Urinary bladder (tissue), 4 donors: Measurements from ENCODE around the gene TMX2. TPM values are rescaled to one million over a fixed set of nuclear protein-coding genes. Genes with fewer than 3 reads are reported as not detected.
"Not testable (repeated sequence)": the region's sequence is repeated elsewhere in the genome, so short reads cannot be mapped to it uniquely, and the experiment has no call there.

Source experiments
- DNase-seq: peaks from one replicate; pipeline ENCODE4 v3.0.0-alpha.2; 2015; ENCODE audit errors: extremely low spot score
- H3K27ac ChIP-seq: one replicate; pipeline ENCODE4 v1.5.1; 2013; ENCODE audit warnings: low read depth, mild to moderate bottlenecking, moderate library complexity
- H3K36me3 ChIP-seq: one replicate; pipeline ENCODE4 v1.6.1; 2013; ENCODE audit warnings: mild to moderate bottlenecking, moderate library complexity; ENCODE audit not compliant: insufficient read depth
- H3K4me1 ChIP-seq: one replicate; pipeline ENCODE4 v1.6.1; 2013; ENCODE audit warnings: mild to moderate bottlenecking, moderate library complexity; ENCODE audit not compliant: insufficient read depth
- H3K4me3 ChIP-seq: one replicate; pipeline ENCODE4 v1.5.1; 2013; ENCODE audit warnings: low read depth, low read length
- WGBS: extraction: QIAGEN DNeasy Blood & Tissue Kit; methylation state at CpG from one replicate; pipeline ENCODE4 v1.1.7; 2013; 5-methylcytosine and 5-hydroxymethylcytosine counted together
- polyA plus RNA-seq: library from polyadenylated mRNA; stranded (reverse); fragments of 200-250 nt; gene quantifications from one replicate; pipeline ENCODE4 v1.2.3, GENCODE V29; 2013
- total RNA-seq: library from RNA; depleted of rRNA; stranded (reverse); fragments of >200 nt; gene quantifications from one replicate; pipeline ENCODE4 v1.2.3, GENCODE V29; 2014
- donor health status: healthy with polysubstance abuse.
- donor health status: healthy.

Gene TMX2, protein sequence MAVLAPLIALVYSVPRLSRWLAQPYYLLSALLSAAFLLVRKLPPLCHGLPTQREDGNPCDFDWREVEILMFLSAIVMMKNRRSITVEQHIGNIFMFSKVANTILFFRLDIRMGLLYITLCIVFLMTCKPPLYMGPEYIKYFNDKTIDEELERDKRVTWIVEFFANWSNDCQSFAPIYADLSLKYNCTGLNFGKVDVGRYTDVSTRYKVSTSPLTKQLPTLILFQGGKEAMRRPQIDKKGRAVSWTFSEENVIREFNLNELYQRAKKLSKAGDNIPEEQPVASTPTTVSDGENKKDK
- total RNA-seq (52.0 TPM), polyA plus RNA-seq (68.9 TPM)

DNA sequence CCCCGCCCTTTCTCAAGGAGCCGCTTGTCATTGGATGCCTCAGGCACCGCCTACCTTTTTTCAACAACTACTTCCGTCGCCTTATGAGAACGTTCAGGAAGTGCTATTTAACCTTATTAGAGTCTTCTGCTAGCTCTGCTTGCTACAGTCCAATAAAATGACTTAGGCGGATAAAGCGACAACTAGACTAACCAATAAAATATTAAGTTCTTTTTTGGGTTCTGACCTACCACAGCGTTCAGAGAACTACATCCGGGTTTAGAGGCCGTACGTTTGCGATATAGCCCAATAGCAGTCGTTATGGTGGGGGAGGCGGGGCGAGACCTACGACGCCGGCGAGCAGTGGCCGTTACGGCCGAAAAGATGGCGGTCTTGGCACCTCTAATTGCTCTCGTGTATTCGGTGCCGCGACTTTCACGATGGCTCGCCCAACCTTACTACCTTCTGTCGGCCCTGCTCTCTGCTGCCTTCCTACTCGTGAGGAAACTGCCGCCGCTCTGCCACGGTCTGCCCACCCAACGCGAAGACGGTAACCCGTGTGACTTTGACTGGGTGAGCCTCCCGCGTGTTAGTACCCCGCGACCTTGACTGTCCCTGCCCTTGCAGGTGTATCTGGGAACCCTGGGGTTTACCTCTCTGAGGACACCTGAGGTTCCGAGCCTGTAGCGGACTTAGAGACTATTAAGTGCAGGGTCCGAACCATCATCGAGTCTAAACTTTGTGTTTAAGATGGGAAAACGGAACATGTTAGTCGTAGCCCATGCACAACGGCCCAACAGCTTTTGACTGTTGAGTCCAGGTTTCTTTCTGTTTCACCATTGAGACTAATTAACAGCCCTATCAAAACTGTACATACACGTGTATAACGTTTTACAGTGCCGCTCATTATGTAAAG lies at the start of gene TMX2:
TSS of gene TMX2 (plus strand) at position 338 of the 895 bp plus-strand sequence. CDS start at position 364, 26 bp downstream.
- WGBS, result under 1% methylated on average over 53 of the region's 53 CpGs
- Histone ChIP-seq H3K27ac (peak within 1 kb of the TSS; percentile 76), H3K36me3 (no peaks in the 10 kb centered on the region), H3K4me3 (peak within 1 kb of the TSS; percentile 89), H3K4me1 (no peaks in the 10 kb centered on the region)
- peak; percentile 98 for DNase-seq

DNA sequence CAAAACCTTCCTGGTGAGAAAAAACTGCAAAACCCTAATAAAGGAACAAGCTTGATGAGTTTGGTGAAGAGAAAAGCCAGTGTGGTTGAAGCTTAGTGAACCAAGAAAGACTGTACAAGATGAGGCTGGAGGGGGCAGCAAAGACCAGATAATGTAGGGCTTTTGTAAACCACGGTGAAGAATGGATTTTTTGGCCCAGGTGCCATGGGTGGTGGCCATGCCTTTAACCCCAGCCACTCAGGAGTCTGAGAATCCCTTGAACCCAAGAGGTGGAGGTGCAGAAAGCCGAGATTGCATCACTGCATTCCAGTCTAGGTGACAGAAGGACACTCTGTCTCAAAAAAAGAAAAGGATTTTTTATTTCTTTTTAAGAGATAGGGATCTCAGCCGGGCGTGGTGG lies 49.5 kb upstream of the TMX2 start:
- Histone ChIP-seq H3K27ac (no peak overlapping the region), H3K4me3 (no peak overlapping the region), H3K36me3 (peaks cover 8% of the 10 kb centered on the region), H3K4me1 (no peaks in the 10 kb centered on the region)
- WGBS, result 64% methylated on average over 4 of the region's 4 CpGs
- DNase-seq, result no peak

DNA sequence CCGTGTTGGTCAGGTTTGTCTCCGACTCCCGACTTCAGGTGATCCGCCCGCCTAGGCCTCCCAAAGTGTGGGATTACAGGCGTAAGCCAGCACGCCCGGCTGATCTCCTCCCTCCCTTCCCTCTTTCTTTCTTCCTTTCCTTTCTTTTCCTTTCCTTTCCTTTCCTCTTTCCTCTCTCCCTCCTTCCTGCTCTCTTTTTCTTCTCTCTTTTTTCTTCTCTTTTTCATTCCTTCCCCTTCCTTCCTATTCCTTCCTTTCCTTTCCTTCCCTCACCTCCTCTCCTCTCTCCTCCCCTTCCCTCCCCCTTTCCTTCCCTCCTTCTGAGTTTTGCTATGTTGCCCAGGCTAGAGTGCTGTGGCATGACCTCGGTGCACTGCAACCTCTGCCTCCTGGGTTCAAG lies 48.4 kb upstream of the TMX2 start:
- Histone ChIP-seq H3K27ac (no peak overlapping the region), H3K36me3 (peaks cover 8% of the 10 kb centered on the region), H3K4me1 (no peaks in the 10 kb centered on the region), H3K4me3 (no peak overlapping the region)
- 85% methylated on average over 9 of the region's 9 CpGs for WGBS
- no peak for DNase-seq

DNA sequence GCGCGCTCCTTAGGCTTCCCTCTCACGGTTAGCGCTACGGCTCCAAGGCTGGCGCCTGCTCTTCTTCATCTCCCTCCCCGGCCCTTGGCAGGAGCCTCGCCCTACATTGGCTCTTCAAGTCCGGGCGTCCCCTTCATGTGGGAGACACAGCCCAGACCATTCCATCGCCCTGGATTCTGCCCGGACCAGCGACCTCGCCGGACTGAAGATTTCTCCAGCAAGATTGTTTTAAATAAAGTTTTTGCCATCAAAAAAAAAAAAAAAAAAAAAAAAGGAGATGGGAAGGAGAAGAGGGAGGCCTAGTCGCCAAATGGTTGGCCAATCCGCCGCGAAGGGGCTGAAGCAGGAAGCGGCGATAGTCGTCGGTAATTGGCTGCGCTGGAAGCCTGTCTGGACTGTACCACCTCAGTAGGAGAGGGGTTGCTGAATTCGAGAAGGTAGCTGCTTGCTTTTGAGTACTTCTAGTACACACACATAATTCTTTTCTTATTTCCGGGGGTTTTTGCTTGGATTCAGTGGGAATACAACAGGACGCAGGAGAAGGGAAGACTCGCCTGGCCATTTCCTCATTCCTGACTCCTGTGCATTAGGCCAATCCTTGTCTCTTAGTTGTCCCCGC lies 45.2 kb upstream of the TMX2 start:
- peak overlapping the region; percentile 90 for H3K27ac ChIP-seq
- peak overlapping the region; percentile 37 for H3K4me3 ChIP-seq
- under 1% methylated on average over 29 of the region's 29 CpGs for WGBS
- DNase-seq, result no peak
- no peaks in the 10 kb centered on the region for H3K4me1 ChIP-seq
- H3K36me3 ChIP-seq, result peaks cover 3% of the 10 kb centered on the region

DNA sequence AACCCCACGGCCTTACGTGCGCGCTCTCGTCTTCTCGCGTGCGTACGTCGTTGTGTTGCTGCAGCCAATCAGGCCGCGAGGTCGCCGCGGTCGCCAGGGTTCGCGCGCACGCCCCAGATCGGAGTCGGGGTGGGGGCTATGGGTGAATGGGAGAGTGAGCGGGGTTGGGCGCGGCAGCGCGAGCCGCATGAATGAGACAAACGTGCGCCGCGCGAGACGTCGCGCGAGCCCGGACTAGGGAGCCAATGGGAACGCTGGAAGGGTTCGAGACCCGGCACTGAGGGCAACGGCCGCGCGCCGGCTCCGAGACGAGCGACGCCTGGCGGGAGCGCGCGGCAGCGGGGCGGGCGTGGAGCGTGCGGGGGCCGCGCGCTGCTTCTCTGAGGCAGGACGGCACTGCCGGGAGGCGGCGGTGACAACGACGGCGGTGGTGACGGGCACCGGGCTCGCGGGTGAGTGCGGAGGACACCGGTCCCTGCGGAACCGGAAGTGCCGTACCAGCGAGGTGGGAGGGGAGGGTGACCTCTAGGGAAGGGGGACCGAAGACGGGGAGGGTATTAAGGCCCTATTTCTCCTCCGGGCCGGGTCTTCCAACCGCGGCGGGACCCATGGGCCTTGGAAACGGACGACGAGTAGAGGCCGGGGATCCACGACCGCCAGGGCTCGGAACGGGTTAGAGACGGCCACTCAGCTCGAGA lies 44.5 kb upstream of the TMX2 start, which contains the start of gene ZDHHC5:
TSS of gene ZDHHC5 (plus strand) at position 379 of the 698 bp plus-strand sequence. CDS start 4,977 bp downstream, outside the sequence.
- Histone ChIP-seq H3K36me3 (peaks cover 2% of the 10 kb centered on the region), H3K27ac (peak within 1 kb of the TSS; percentile 92), H3K4me3 (peak within 1 kb of the TSS; percentile 66), H3K4me1 (no peaks in the 10 kb centered on the region)
- peak; percentile 96 for DNase-seq
- WGBS, result under 1% methylated on average over 96 of the region's 96 CpGs

DNA sequence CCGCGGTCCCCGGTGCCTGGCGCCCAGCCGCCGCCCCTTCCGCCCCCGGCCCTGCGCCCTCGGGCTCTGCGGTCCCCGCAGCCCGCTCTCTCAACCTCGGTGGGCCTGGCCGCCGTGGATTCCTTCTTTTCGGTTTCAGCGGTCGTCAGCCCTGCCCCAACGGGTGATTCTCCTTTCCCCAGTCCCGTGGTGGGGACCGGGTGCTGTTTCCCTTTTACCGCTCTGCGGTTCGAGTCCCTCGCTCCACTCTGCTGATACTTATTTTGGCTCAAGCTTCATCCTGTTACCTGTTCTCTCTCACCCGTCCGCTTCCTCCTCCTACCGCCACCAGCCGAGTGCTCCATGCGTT lies 44.0 kb upstream of the TMX2 start:
- Histone ChIP-seq H3K4me1 (no peaks in the 10 kb centered on the region), H3K27ac (peak overlapping the region; percentile 92), H3K4me3 (peak overlapping the region; percentile 66), H3K36me3 (no peaks in the 10 kb centered on the region)
- under 1% methylated on average over 31 of the region's 31 CpGs for WGBS
- no peak for DNase-seq

DNA sequence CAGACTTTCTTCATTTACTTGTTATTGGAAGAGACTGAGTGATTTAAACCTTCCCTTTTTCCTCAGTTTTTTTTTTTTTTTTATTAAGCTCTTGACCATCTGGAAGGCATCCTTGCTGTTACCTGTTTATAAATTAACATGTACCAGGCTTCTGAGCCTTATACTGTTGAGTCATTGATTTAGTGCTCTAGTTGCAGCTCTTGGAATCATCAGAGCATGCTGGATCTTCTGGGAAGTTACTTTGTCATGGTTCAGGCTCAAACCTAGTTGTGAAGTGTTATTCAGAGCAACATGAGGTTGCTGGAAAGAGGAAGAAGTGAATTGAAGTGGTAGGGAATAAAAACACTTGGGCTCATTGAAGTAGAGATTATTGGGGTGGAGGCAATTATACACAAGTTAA lies 38.1 kb upstream of the TMX2 start:
- no peaks in the 10 kb centered on the region for H3K4me1 ChIP-seq
- H3K36me3 ChIP-seq, result peaks cover 8% of the 10 kb centered on the region
- DNase-seq, result no peak
- H3K4me3 ChIP-seq, result no peak overlapping the region
- no peak overlapping the region for H3K27ac ChIP-seq

DNA sequence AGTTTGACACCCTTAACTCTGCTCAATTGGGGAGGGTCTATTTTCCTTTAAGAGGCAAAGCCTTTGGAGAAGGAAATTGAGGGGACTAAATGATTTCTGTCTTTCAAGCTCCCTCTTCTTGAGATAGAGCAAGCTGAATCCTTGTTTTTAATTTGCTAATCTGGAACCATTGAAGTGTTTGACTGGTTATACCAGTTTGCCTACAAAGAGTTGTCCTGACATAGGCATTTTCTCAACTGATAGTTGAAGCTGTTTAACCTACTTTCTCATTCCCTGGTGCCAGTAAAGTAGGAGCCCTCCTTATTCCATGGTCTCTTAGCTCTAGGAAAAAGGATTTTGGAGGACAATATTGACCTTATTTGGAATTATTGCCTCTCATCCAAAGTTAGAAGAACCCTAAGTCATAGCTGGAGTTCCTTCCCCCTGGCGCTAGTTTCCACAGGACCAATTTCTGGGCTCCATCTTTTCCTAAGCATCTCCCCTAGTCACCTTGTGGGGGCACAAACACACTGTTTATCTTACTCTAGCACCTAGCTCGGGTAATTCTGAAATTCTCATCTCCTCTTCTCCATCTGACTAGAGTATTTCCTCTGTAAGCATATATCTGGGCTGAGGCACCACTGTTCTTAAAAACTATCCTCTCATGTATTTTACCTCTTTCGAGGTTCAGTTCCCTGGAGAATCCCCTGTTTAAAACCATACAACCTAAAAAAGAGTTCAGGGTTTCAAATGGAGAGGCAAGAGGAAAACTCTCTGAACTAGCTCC lies 37.0 kb upstream of the TMX2 start:
- DNase-seq, result no peak
- Histone ChIP-seq H3K27ac (no peak overlapping the region), H3K4me3 (no peak overlapping the region), H3K36me3 (peaks cover 8% of the 10 kb centered on the region), H3K4me1 (no peaks in the 10 kb centered on the region)
- 87% methylated on average over 3 of the region's 3 CpGs for WGBS

DNA sequence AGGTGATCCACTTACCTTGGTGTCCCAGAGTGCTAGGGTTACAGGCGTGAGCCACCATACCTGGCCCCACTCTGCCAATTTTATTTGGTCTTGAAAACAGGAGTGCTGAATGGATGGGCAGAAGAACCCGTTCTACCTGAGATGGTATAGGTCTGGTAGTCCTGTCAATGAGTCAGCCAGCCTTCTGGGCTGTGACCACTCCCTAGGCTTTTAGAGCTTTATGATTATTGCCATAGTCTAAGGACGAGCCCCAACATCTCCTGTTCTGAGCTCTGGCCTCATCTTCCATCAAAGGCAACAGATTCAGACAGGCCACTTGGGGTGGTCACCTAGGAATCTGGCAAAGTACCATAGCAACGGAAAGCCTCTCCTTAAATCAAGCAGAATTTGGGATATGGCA lies 33.0 kb upstream of the TMX2 start:
- no peaks in the 10 kb centered on the region for H3K4me1 ChIP-seq
- no peak for DNase-seq
- no peak overlapping the region for H3K27ac ChIP-seq
- H3K4me3 ChIP-seq, result no peak overlapping the region
- 89% methylated on average over 4 of the region's 4 CpGs for WGBS
- H3K36me3 ChIP-seq, result peaks cover 8% of the 10 kb centered on the region

DNA sequence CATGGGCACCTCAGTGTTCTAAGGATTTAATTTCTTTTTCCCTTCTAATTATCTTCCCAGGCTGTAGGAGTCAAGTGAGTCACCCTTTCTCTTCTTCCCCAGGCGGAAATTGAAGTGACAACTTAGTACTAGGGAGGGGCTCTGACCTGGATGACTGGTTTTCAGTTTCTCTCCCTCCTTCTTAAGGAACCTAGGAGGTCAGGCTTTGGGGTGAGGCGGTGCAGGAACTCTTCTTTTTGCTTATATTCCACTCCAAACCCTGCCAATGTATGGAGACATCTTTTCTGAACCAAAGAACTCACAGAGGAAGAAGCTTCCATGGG lies 31.9 kb upstream of the TMX2 start:
- H3K27ac ChIP-seq, result no peak overlapping the region

DNA sequence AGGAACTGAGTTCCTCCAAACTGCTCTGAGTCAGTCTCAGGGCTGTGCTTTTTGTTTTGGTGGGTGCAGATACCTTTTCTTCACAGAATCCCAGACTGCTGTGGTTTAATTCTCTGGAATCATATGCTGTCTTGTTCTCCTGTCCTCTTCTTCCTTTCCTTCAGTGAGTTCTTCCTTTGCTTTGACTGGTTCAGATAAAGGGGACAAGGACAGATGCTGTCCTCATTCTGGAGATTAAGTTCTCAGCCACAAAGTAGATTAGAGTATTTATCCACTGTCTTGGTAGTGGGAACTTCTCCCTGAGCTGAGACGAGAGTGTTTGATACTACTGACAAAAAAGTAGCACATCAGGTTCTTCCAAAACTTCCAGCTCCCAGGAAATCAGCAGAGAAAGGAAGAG lies 31.2 kb upstream of the TMX2 start:
- no peak for DNase-seq
- WGBS, result 69% methylated on average over 1 of the region's 1 CpG
- Histone ChIP-seq H3K4me1 (no peaks in the 10 kb centered on the region), H3K27ac (no peak overlapping the region), H3K36me3 (peaks cover 4% of the 10 kb centered on the region), H3K4me3 (no peak overlapping the region)

More for the DNA sequence above, 31.9 kb upstream of the TMX2 start:
- peaks cover 4% of the 10 kb centered on the region for H3K36me3 ChIP-seq
- no peak for DNase-seq
- no peak overlapping the region for H3K4me3 ChIP-seq
- H3K4me1 ChIP-seq, result no peaks in the 10 kb centered on the region
- 81% methylated on average over 2 of the region's 2 CpGs for WGBS

DNA sequence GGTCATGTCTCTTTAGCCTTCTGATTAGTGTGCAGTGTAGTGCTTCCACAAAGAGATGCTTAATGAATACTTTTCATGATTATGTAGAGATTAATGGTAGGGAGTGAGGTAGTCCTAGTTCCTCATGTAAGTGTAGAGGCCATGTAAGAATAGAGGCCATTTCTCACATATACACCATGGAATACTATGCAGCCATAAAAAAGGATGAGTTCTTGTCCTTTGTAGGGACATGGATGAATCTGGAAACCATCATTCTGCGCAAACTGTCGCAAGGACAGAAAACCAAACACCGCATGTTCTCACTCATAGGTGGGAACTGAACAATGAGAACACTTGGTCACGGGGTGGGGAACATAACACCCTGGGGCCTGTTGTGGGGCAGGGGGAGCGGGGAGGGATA lies 21.9 kb upstream of the TMX2 start:
- H3K4me3 ChIP-seq, DNase-seq, H3K27ac ChIP-seq, H3K4me1 ChIP-seq: not testable (repeated sequence)
- H3K36me3 ChIP-seq, result peaks cover 11% of the 10 kb centered on the region
- whole genome bisulfite sequencing, result 98% methylated on average over 5 of the region's 5 CpGs
